Measurements from ENCODE around the gene LGALS7B.

DNA sequence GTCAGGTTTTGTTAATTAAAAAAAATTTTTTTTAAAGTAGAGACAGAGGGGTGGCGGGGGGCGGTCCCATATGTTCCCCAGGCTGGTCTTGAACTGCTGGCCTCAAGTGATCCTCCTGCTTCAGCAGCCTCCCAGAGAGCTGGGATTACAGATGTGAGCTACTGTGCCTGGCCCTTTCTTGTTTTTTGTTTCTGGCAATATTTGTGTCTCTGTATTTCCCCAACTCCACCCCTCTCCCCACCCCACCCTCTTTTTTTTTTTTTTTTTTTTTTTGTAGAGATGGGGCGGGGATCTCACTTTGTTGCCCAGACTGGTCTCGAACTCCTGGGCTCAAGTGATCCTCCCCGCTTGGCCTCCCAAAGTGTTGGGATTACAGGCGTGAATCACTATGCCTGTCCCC, 44.1 kb upstream of the LGALS7B start:
- TF ChIP-seq POLR2A (IDR thresholded peaks at IDR 0.05; ENCODE audit: low read depth, low read length) (no peak), POLR2AphosphoS5 (IDR thresholded peaks at IDR 0.05; ENCODE audit: low read depth, low read length) (no peak), TAF1 (IDR thresholded peaks at IDR 0.05; ENCODE audit: borderline replicate concordance, low read depth, low read length) (no peak)

Data from GM12892 (cell line).